Cardiac fibroblast (primary cell): ENCODE results near the gene RGR.

Experiments used
- DNase-seq, 2 donors: peaks; one replicate each; pipeline versions ENCODE4 v3.0.0 to v3.0.0-alpha.2; 2010; ENCODE audit warnings: low read depth in 2 of 2
- H3K4me3 ChIP-seq, 2 donors: replicated peaks in 1 of 2; 1 replicate in 1 of 2; 2 replicates in 1 of 2; pipeline ENCODE4 v1.5.1; 2011; ENCODE audit warnings: low read depth in 2 of 2, low read length in 2 of 2, mild to moderate bottlenecking in 2 of 2, moderate library complexity in 1 of 2
- TF ChIP-seq, protein P1 (sequence below): IDR thresholded peaks from one replicate; pipeline ENCODE4 v1.5.1; 2011; ENCODE audit warnings: low read depth, mild to moderate bottlenecking, low read length, inconsistent platforms

Gene RGR

DNA sequence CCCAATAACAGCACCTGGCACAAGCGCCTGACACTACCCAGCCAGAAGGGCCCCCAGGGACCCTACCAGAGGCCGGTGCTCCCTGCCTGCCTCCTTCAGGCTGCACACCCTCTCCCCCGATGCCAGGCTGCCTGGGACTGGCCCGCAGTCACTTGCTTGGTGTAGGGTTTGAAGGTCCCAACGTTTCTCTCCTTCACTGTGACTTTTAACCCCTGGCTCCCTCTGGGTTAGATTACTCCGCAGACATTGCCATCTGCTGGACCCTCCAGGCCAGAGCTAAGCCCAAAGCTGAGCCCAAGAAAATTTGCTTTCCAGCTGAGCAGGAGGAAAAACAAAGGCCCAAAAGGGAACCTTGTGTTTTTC is 43.6 kb upstream of the RGR start:
- TF ChIP-seq, protein P1, sequence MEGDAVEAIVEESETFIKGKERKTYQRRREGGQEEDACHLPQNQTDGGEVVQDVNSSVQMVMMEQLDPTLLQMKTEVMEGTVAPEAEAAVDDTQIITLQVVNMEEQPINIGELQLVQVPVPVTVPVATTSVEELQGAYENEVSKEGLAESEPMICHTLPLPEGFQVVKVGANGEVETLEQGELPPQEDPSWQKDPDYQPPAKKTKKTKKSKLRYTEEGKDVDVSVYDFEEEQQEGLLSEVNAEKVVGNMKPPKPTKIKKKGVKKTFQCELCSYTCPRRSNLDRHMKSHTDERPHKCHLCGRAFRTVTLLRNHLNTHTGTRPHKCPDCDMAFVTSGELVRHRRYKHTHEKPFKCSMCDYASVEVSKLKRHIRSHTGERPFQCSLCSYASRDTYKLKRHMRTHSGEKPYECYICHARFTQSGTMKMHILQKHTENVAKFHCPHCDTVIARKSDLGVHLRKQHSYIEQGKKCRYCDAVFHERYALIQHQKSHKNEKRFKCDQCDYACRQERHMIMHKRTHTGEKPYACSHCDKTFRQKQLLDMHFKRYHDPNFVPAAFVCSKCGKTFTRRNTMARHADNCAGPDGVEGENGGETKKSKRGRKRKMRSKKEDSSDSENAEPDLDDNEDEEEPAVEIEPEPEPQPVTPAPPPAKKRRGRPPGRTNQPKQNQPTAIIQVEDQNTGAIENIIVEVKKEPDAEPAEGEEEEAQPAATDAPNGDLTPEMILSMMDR: no peak
- DNase-seq: no peak
- no peak overlapping the region for H3K4me3 ChIP-seq

DNA sequence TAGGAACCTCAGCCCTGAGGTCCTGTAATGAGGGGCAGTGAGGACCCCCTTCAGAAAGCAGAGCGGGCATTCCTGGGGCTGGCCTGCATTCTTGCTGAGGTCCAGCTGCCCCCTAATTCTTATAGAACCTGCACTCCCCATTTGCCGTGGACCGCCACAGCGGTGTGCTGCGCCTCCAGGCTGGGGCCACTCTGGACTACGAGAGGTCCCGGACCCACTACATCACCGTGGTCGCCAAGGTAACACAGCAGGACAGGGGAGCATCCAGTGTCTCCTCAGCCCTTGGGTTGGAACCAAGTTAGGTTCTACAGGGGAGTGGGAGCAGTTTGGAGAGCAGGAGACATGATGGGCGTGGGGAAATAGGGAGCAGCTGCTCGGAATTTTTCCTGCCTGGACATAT is 43.2 kb upstream of the RGR start:
- TF ChIP-seq, protein P1: no peak
- H3K4me3 ChIP-seq: no peak overlapping the region
- no peak for DNase-seq

DNA sequence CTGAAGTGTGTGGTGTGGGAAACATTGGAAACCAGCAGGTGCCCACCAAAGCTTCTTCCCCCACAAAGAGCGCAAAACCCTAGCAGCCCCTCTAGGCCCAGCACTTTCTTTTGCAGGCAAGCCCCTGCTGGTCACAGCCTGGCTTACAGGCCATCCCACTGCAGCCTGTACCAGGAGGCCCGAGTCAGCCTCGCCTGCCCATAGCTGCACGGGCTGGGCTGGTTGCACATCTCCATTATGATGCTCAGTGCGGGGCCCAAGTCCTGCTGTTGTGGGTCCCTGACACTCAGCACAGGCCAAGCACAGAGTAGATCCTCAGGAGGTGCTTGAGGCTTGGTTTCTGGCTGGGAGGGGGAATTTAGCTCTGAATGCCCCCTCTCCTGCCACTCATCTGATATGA is 42.5 kb upstream of the RGR start:
- no peak for DNase-seq
- TF ChIP-seq, protein P1: no peak
- H3K4me3 ChIP-seq: no peak overlapping the region

DNA sequence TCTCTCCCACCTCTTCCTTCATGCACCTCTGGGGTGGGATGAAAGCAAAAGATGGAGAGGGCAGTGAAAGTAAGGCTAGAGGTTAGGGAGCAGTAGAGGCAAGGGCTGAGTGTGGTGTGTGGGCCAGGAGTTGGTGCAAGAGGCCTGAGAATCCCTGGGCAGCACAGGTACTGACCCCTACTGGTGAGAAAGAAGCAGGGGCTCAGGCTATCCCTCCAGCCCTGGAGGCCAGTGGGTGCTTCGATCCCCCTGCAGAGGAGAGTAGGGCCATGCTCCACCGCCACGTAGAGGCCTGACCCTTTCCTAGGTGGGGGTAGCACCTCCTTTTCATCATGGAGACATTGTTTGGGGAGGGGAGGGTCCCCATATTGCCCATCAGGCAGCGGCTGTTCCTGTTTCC is 40.7 kb upstream of the RGR start:
- TF ChIP-seq, protein P1: peak; percentile 25
- no peak overlapping the region for H3K4me3 ChIP-seq
- no peak for DNase-seq

- no peak overlapping the region for H3K4me3 ChIP-seq
- TF ChIP-seq, protein P1: no peak
- no peak for DNase-seq
Observed at GRCh38 chr10:84204610-84205009, 40.2 kb upstream of the RGR start.

- peak; percentile 47 to 54 for DNase-seq
- TF ChIP-seq, protein P1: peak; percentile 89
- no peak overlapping the region for H3K4me3 ChIP-seq
Observed at GRCh38 chr10:84205049-84205852, 39.6 kb upstream of the RGR start.
